ENCODE data around the gene GCH1.

- no peak for TF ChIP-seq CTCF (conservative IDR thresholded peaks at IDR 0.05 in 1 of 2, IDR thresholded peaks at IDR 0.05 in 1 of 2; ENCODE audit: low read depth in 1 of 2, low read length in 2 of 2)
- no peak for TF ChIP-seq EZH2 (IDR thresholded peaks at IDR 0.05; ENCODE audit: low read length, missing control alignments)
Observed at GRCh38 chr14:54928216-54928615, 25.6 kb upstream of the GCH1 start.

All from fibroblast of lung (primary cell).